ENCODE data around the gene TROAP. TPM values are rescaled to one million over a fixed set of nuclear protein-coding genes. Genes with fewer than 3 reads are reported as not detected.

Gene TROAP
- total and polyA plus RNA-seq, 9 of the 15 experiments (the other 6 are each of a cell fraction or from before 2014, with no cell fraction given), result 46.4 to 171 (median 59.8) TPM

DNA sequence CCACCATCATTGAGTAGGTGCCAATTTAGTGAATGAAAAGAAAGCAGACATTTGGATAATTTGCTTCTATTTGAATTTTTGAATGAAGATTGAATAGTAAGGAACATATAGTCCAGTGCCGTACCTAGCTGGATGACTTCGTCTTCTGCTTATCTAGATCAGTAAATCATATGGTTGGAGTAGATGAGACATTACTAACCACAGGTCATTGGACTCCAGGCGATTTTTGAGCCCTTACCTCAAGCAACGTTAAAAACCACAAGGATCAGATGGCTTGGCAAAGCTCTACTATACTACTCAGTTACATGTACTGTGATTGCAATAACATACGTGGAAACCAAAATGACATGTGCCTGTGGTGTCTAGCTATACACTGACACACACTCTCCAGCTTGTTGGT, 42.5 kb downstream of the TROAP start (continued):
- TF ChIP-seq, protein P1, sequence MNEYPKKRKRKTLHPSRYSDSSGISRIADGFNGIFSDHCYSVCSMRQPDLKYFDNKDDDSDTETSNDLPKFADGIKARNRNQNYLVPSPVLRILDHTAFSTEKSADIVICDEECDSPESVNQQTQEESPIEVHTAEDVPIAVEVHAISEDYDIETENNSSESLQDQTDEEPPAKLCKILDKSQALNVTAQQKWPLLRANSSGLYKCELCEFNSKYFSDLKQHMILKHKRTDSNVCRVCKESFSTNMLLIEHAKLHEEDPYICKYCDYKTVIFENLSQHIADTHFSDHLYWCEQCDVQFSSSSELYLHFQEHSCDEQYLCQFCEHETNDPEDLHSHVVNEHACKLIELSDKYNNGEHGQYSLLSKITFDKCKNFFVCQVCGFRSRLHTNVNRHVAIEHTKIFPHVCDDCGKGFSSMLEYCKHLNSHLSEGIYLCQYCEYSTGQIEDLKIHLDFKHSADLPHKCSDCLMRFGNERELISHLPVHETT (CRISPR knock-in tag; conservative IDR thresholded peaks at IDR 0.05 in 1 of 2, IDR thresholded peaks at IDR 0.05 in 1 of 2), result no peak
- TF ChIP-seq RHOXF2B (CRISPR knock-in tag; conservative IDR thresholded peaks at IDR 0.05) (no peak), ZSCAN32 (CRISPR knock-in tag; IDR thresholded peaks at IDR 0.05) (no peak), RBFOX2 (IDR thresholded peaks at IDR 0.05; ENCODE audit: low read depth, low read length) (no peak), MEF2D (tag; conservative IDR thresholded peaks at IDR 0.05; ENCODE audit: low read depth) (0 out of 2 replicates have a peak, but pooled peaks have one; percentile 18), TAF1 (IDR thresholded peaks at IDR 0.05; ENCODE audit: control insufficient read depth, extremely low read depth, insufficient read depth, low read length, severe bottlenecking) (no peak), ADNP (tag; IDR thresholded peaks at IDR 0.05) (no peak), PHB (CRISPR knock-in tag; IDR thresholded peaks at IDR 0.05) (no peak), HNRNPH1 (optimal IDR thresholded peaks at IDR 0.05; ENCODE audit: low read depth, low read length) (no peak), NCOA4 (IDR thresholded peaks at IDR 0.05; ENCODE audit: partially characterized antibody) (no peak), ATF4 (CRISPR knock-in tag; IDR thresholded peaks at IDR 0.05) (no peak), ETS2 (tag; IDR thresholded peaks at IDR 0.05; ENCODE audit: borderline replicate concordance, poor library complexity, severe bottlenecking) (no peak), NFE2 (IDR thresholded peaks at IDR 0.05; ENCODE audit: low read depth) (peak; percentile 73), RBM15 (IDR thresholded peaks at IDR 0.05; ENCODE audit: insufficient read depth, low read length) (no peak), TFAM (CRISPR knock-in tag; conservative IDR thresholded peaks at IDR 0.05) (no peak), CBX8 (IDR thresholded peaks at IDR 0.05; ENCODE audit: borderline replicate concordance, extremely low read depth, low read depth, low read length, poor library complexity, severe bottlenecking) (no peak), GABPA (tag; conservative IDR thresholded peaks at IDR 0.05; ENCODE audit: low read depth) (no peak)
- TF ChIP-seq, protein P2, sequence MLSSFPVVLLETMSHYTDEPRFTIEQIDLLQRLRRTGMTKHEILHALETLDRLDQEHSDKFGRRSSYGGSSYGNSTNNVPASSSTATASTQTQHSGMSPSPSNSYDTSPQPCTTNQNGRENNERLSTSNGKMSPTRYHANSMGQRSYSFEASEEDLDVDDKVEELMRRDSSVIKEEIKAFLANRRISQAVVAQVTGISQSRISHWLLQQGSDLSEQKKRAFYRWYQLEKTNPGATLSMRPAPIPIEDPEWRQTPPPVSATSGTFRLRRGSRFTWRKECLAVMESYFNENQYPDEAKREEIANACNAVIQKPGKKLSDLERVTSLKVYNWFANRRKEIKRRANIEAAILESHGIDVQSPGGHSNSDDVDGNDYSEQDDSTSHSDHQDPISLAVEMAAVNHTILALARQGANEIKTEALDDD (IDR thresholded peaks at IDR 0.05), result peak; percentile 90
- TF ChIP-seq, protein P3, sequence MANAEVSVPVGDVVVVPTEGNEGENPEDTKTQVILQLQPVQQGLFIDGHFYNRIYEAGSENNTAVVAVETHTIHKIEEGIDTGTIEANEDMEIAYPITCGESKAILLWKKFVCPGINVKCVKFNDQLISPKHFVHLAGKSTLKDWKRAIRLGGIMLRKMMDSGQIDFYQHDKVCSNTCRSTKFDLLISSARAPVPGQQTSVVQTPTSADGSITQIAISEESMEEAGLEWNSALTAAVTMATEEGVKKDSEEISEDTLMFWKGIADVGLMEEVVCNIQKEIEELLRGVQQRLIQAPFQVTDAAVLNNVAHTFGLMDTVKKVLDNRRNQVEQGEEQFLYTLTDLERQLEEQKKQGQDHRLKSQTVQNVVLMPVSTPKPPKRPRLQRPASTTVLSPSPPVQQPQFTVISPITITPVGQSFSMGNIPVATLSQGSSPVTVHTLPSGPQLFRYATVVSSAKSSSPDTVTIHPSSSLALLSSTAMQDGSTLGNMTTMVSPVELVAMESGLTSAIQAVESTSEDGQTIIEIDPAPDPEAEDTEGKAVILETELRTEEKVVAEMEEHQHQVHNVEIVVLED (CRISPR knock-in tag; IDR thresholded peaks at IDR 0.05), result no peak

Data from K562 (cell line).